A673 (cell line): ENCODE results near the gene BSCL2. TPM values are rescaled to one million over a fixed set of nuclear protein-coding genes. Genes with fewer than 3 reads are reported as not detected.
A peak's percentile ranks its signal among the peaks of the same experiment; 100 is the strongest.

Experiments used
- BruUV-seq: library from RNA; stranded (reverse); fragments of 400-500 nt; replicated peaks from 2 replicates; lab custom pipeline; 2021; lab: Mats Ljungman, UMichigan
- CTCF ChIA-PET: fragments of 300-600 bp; sonication (Branson Sonifier 250); formaldehyde crosslinking; loops from one replicate; lab custom pipeline; 2022; ENCODE audit warnings: antibody characterized with exemption; lab: Charles Lee
- POLR2A ChIA-PET: fragments of 300-600 bp; sonication (Branson Sonifier 250); formaldehyde crosslinking; loops from one replicate; lab custom pipeline; 2022; ENCODE audit warnings: antibody characterized with exemption; ENCODE audit not compliant: low non-redundant PET; lab: Charles Lee
- DNase-seq: peaks from one replicate; pipeline ENCODE4 v3.0.0-alpha.2; 2015; ENCODE audit warnings: low spot score
- H3K27ac ChIP-seq: fragments of 200-600 bp; sonication (generic); 2 replicates; pipeline ENCODE4 v1.5.1; 2016; ENCODE audit warnings: mixed run types, low read depth, mild to moderate bottlenecking, mixed read lengths, antibody characterized with exemption, low read length; ENCODE audit not compliant: poor library complexity, severe bottlenecking
- H3K27me3 ChIP-seq: fragments of 200-600 bp; sonication (generic); replicated peaks from 2 replicates; pipeline ENCODE4 v1.6.1; 2017; ENCODE audit warnings: mixed run types, low read depth, mild to moderate bottlenecking, mixed read lengths, antibody characterized with exemption, low read length; ENCODE audit not compliant: insufficient read depth, poor library complexity
- H3K36me3 ChIP-seq: fragments of 200-600 bp; sonication (generic); 2 replicates; pipeline ENCODE4 v1.6.1; 2016; ENCODE audit warnings: mixed run types, mild to moderate bottlenecking, mixed read lengths, antibody characterized with exemption, low read length; ENCODE audit not compliant: insufficient read depth, poor library complexity, severe bottlenecking
- H3K4me1 ChIP-seq: fragments of 200-600 bp; sonication (generic); 2 replicates; pipeline ENCODE4 v1.6.1; 2017; ENCODE audit warnings: mixed run types, mild to moderate bottlenecking, mixed read lengths, antibody characterized with exemption, low read length; ENCODE audit not compliant: insufficient read depth, poor library complexity, severe bottlenecking
- H3K4me3 ChIP-seq: fragments of 200-600 bp; sonication (generic); 2 replicates; pipeline ENCODE4 v1.5.1; 2016; ENCODE audit warnings: low read depth, mixed run types, mild to moderate bottlenecking, mixed read lengths, low read length; ENCODE audit not compliant: poor library complexity, severe bottlenecking
- H3K9me3 ChIP-seq: fragments of 200-600 bp; sonication (generic); 2 replicates; pipeline ENCODE4 v1.6.1; 2016; ENCODE audit warnings: mixed run types, low read depth, mild to moderate bottlenecking, mixed read lengths, antibody characterized with exemption, low read length; ENCODE audit not compliant: poor library complexity, severe bottlenecking
- CTCF ChIP-seq: fragments of 300-800, 200-600 bp; sonication (generic); conservative IDR thresholded peaks from 2 replicates; pipeline ENCODE4 v1.5.1; 2017; ENCODE audit warnings: low read depth, mild to moderate bottlenecking, antibody characterized with exemption, low read length, moderate library complexity, mixed read lengths
- EZH2 ChIP-seq: fragments of 200-600 bp; sonication (generic); IDR thresholded peaks from 2 replicates; pipeline ENCODE4 v1.6.1; 2017; ENCODE audit warnings: borderline replicate concordance, low read depth, mild to moderate bottlenecking, mixed read lengths, antibody characterized with exemption, low read length; ENCODE audit not compliant: poor library complexity, severe bottlenecking
- intact Hi-C: fragments of 100-400 bp; cut with micrococcal nuclease; formaldehyde crosslinking; loops from one replicate; pipeline ENCODE4 v1.10.0; 2022; ENCODE audit not compliant: unreplicated experiment
- total RNA-seq: library from RNA; stranded (reverse); gene quantifications from 2 replicates; pipeline ENCODE4 v1.2.3, GENCODE V29; 2021

Gene BSCL2
- total RNA-seq, 1 experiment from 2014 or later = 123 TPM

GRCh38 chr11:62682518-62682917 lies 24.7 kb downstream of the BSCL2 start:
- no peak for TF ChIP-seq CTCF
- TF ChIP-seq EZH2 = no peak
- Histone ChIP-seq H3K27me3 (no peaks in the 10 kb centered on the region), H3K36me3 (peaks cover 2% of the 10 kb centered on the region), H3K4me3 (no peak overlapping the region), H3K4me1 (peaks cover 15% of the 10 kb centered on the region), H3K9me3 (no peaks in the 10 kb centered on the region), H3K27ac (no peak overlapping the region)
- intact Hi-C loops = no loop called here
- POLR2A ChIA-PET = no interaction called here
- BruUV-seq = no TSS peak
- CTCF ChIA-PET = interaction anchor here (0.6 kb wide), 1 partner anchor 258 kb away, joined by 6 read pairs; no protein-coding TSS in a partner anchor
- DNase-seq = no peak

- TF ChIP-seq CTCF (peak; percentile 66), EZH2 (no peak)
- Histone ChIP-seq H3K36me3 (peaks cover 16% of the 10 kb centered on the region), H3K9me3 (no peaks in the 10 kb centered on the region), H3K4me3 (no peak overlapping the region), H3K27me3 (no peaks in the 10 kb centered on the region), H3K4me1 (peaks cover 23% of the 10 kb centered on the region), H3K27ac (peak overlapping the region; percentile 48)
- intact Hi-C loops = no loop called here
- CTCF ChIA-PET = interaction anchor here (0.6 to 1.5 kb wide), 3 partner anchors 14 to 888 kb away, joined by 3 to 14 read pairs (median 11); partner anchors contain the start of gene FEN1
- DNase-seq = peak; percentile 89
- BruUV-seq = no TSS peak
- POLR2A ChIA-PET = interaction anchor here (0.6 to 1.2 kb wide), 4 partner anchors 9 to 138 kb away, joined by 3 to 8 read pairs (median 4); partner anchors contain the start of genes C11orf98, CSKMT and UQCC3
Measured at GRCh38 chr11:62680825-62681240, 26.4 kb downstream of the BSCL2 start.

GRCh38 chr11:62678770-62679696 lies 28.2 kb downstream of the BSCL2 start, which contains the start of gene UBXN1:
TSS of gene UBXN1 (minus strand) at chr11:62679073. CDS start at chr11:62678923, 150 bp downstream.
- POLR2A ChIA-PET = no interaction called here
- Histone ChIP-seq H3K27ac (peak within 1 kb of the TSS; percentile 84), H3K27me3 (no peaks in the 10 kb centered on the region), H3K9me3 (no peaks in the 10 kb centered on the region), H3K4me3 (peak within 1 kb of the TSS; percentile 85), H3K36me3 (peaks cover 26% of the 10 kb centered on the region), H3K4me1 (peaks cover 23% of the 10 kb centered on the region)
- CTCF ChIA-PET = no interaction called here
- no peak for TF ChIP-seq CTCF
- no peak for TF ChIP-seq EZH2
- peak; percentile 98 for DNase-seq
- TSS peak; percentile 84 for BruUV-seq
- intact Hi-C loops = loop anchor here (1.0 kb wide), 1 partner anchor 14 kb away; the partner anchor contains the start of genes C11orf98 and CSKMT
